ENCODE data around the gene ASB10.

The ASB10 gene

GRCh38 chr7:151210087-151210854 is 23.2 kb upstream of the ASB10 start, which contains the start of gene H2BK1:
H2BK1 (minus strand) TSS chr7:151210488; CDS start chr7:151210318, 170 bp downstream.
- DNase-seq, result no peak

- DNase-seq, result no peak
Measured at GRCh38 chr7:151209588-151209987, 22.5 kb upstream of the ASB10 start.

- DNase-seq, result no peak
Measured at GRCh38 chr7:151208253-151208862, 21.3 kb upstream of the ASB10 start.

GRCh38 chr7:151207804-151208203 is 20.8 kb upstream of the ASB10 start:
- no peak for DNase-seq

GRCh38 chr7:151207315-151207714 is 20.3 kb upstream of the ASB10 start:
- DNase-seq, result peak in 1 of 5 experiments; percentile 60

GRCh38 chr7:151206914-151207313 is 19.9 kb upstream of the ASB10 start:
- peak in 2 of 5 experiments; percentile 75 to 82 for DNase-seq

- no peak for DNase-seq
Measured at GRCh38 chr7:151205730-151206129, 18.7 kb upstream of the ASB10 start.

- peak in 1 of 5 experiments; percentile 22 for DNase-seq
Measured at GRCh38 chr7:151204383-151205032, 17.5 kb upstream of the ASB10 start.

GRCh38 chr7:151202836-151203235 is 15.8 kb upstream of the ASB10 start:
- no peak for DNase-seq

GRCh38 chr7:151201751-151202150 is 14.7 kb upstream of the ASB10 start:
- no peak for DNase-seq

- no peak for DNase-seq
Measured at GRCh38 chr7:151201344-151201743, 14.3 kb upstream of the ASB10 start.

GRCh38 chr7:151198945-151199848 is 12.1 kb upstream of the ASB10 start:
- no peak for DNase-seq

- DNase-seq, result no peak
Measured at GRCh38 chr7:151197932-151198331, 10.9 kb upstream of the ASB10 start.

- no peak for DNase-seq
Measured at GRCh38 chr7:151195616-151196450, 8.8 kb upstream of the ASB10 start.

- peak in 1 of 5 experiments; percentile 14 for DNase-seq
Measured at GRCh38 chr7:151194188-151194587, 7.1 kb upstream of the ASB10 start.

GRCh38 chr7:151193203-151193978 is 6.3 kb upstream of the ASB10 start:
- no peak for DNase-seq

GRCh38 chr7:151192002-151192539 is 5.0 kb upstream of the ASB10 start:
- DNase-seq, result no peak

GRCh38 chr7:151191544-151191943 is 4.5 kb upstream of the ASB10 start:
- DNase-seq, result no peak

- no peak for DNase-seq
Measured at GRCh38 chr7:151189038-151189437, 2.0 kb upstream of the ASB10 start.

GRCh38 chr7:151188252-151188542 is 1.1 kb upstream of the ASB10 start:
- no peak for DNase-seq
